HG02642 (cell line): ENCODE results near the gene ENOX1.

Experiments used
- ATAC-seq: cut with Tn5 transposase; IDR thresholded peaks from one replicate; pipeline ENCODE4 v1.9.1; 2021; ENCODE audit warnings: mild to moderate bottlenecking; ENCODE audit not compliant: unreplicated experiment, poor library complexity

Gene ENOX1

GRCh38 chr13:43751624-43752023, 35.1 kb downstream of the ENOX1 start:
- ATAC-seq = no peak

- ATAC-seq = no peak
Observed at GRCh38 chr13:43749503-43749902, 37.3 kb downstream of the ENOX1 start.

- ATAC-seq = no peak
Observed at GRCh38 chr13:43744261-43745031, 42.3 kb downstream of the ENOX1 start.

GRCh38 chr13:43742911-43743310, 43.9 kb downstream of the ENOX1 start:
- ATAC-seq = no peak

GRCh38 chr13:43737392-43737923, 49.3 kb downstream of the ENOX1 start:
- ATAC-seq = no peak

- no peak for ATAC-seq
Observed at GRCh38 chr13:43732726-43733125, 54.0 kb downstream of the ENOX1 start.

GRCh38 chr13:43731296-43731695, 55.5 kb downstream of the ENOX1 start:
- no peak for ATAC-seq

GRCh38 chr13:43730642-43731041, 56.1 kb downstream of the ENOX1 start:
- ATAC-seq = no peak

GRCh38 chr13:43728421-43728820, 58.4 kb downstream of the ENOX1 start:
- no peak for ATAC-seq

- no peak for ATAC-seq
Observed at GRCh38 chr13:43727856-43728255, 58.9 kb downstream of the ENOX1 start.

GRCh38 chr13:43725460-43725859, 61.3 kb downstream of the ENOX1 start:
- no peak for ATAC-seq

GRCh38 chr13:43720780-43721397, 65.9 kb downstream of the ENOX1 start:
- ATAC-seq = no peak

- no peak for ATAC-seq
Observed at GRCh38 chr13:43698758-43699157, 88.0 kb downstream of the ENOX1 start.

GRCh38 chr13:43698009-43698408, 88.8 kb downstream of the ENOX1 start:
- no peak for ATAC-seq

- ATAC-seq = no peak
Observed at GRCh38 chr13:43697323-43697722, 89.4 kb downstream of the ENOX1 start.

GRCh38 chr13:43694146-43694664, 92.6 kb downstream of the ENOX1 start:
- ATAC-seq = no peak

GRCh38 chr13:43693639-43694038, 93.1 kb downstream of the ENOX1 start:
- ATAC-seq = no peak

- no peak for ATAC-seq
Observed at GRCh38 chr13:43688227-43688907, 98.4 kb downstream of the ENOX1 start.

- no peak for ATAC-seq
Observed at GRCh38 chr13:43687038-43687437, 99.7 kb downstream of the ENOX1 start.

GRCh38 chr13:43686557-43686956, 100.2 kb downstream of the ENOX1 start:
- ATAC-seq = no peak
